Erythroblast (primary cell): Measurements from ENCODE around the gene RPS27L.

Experiments
- GATA1 ChIP-seq: IDR thresholded peaks from 2 replicates; pipeline ENCODE4 v1.6.1; 2011; ENCODE audit warnings: low read depth, mild to moderate bottlenecking, control low read depth, low read length, moderate library complexity
- POLR2A ChIP-seq: IDR thresholded peaks from 2 replicates; pipeline ENCODE4 v1.6.1; 2011; ENCODE audit warnings: mild to moderate bottlenecking, low read length

DNA sequence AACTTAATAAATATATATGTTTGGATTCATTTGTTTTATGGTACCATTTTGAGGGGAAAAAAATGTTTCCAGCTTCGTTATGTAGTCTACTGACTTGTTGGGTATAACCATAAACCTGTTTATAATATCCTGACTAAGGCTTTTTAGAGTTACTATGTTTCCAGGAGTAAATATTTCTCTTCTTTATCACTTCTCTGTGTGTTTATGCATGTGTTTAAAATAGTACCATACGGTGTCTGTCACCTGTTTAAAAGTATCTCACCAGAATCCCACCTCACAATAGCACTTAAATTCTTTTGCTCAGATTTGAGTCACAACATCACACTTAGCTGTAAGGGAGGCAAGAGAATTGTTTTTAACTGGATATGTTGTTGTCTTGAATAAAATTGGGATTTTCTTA, 20.5 kb downstream of the RPS27L start:
- TF ChIP-seq POLR2A (no peak), GATA1 (no peak)
